HCT116 (cell line): ENCODE results near the gene PRXL2A. TPM values are rescaled to one million over a fixed set of nuclear protein-coding genes. Genes with fewer than 3 reads are reported as not detected.

Source experiments
- ATAC-seq: fragments of 200-7000 bp; cut with Tn5 transposase; 2 replicates; pipeline ENCODE4 v1.9.1; 2020; ENCODE audit warnings: mild to moderate bottlenecking, moderate library complexity
- BruUV-seq: library from RNA; stranded (reverse); fragments of 400-500 nt; replicated peaks from 2 replicates; lab custom pipeline; 2021; lab: Mats Ljungman, UMichigan
- CTCF ChIA-PET: fragments of 300-600 bp; sonication (Branson Sonifier 250); formaldehyde crosslinking; loops from one replicate; lab custom pipeline; 2021; ENCODE audit warnings: antibody characterized with exemption; lab: Charles Lee
- POLR2A ChIA-PET: fragments of 300-600, 350-600 bp; sonication (Branson Sonifier 250); formaldehyde crosslinking; loops from one replicate; lab custom pipeline; 2021; ENCODE audit warnings: antibody characterized with exemption; lab: Charles Lee
- RAD21 ChIA-PET, 2 experiments: fragments of 300-600 bp; sonication (Branson Sonifier 250); formaldehyde crosslinking; loops; one replicate each; lab custom pipeline; 2023; ENCODE audit warnings: low total read pairs in 2 of 2; ENCODE audit not compliant: uncharacterized antibody in 2 of 2, unreplicated experiment in 2 of 2, low non-redundant PET in 1 of 2; lab: Charles Lee
- DNase-seq: peaks from one replicate; pipeline ENCODE4 v3.0.0-alpha.2; 2010; ENCODE audit warnings: low read depth, low spot score
- H2AFZ ChIP-seq: fragments of 200-600 bp; shearing (Covaris generic), sonication (generic); 2 replicates; pipeline ENCODE4 v1.6.1; 2017; ENCODE audit warnings: low read depth, mixed run types, mixed read lengths, antibody characterized with exemption, low read length; ENCODE audit not compliant: poor library complexity, severe bottlenecking
- H3K27ac ChIP-seq: 2 replicates; pipeline ENCODE4 v1.5.1; 2012; ENCODE audit warnings: low read depth, low read length
- H3K27me3 ChIP-seq: fragments of 200-600 bp; sonication (generic); 2 replicates; pipeline ENCODE4 v1.6.1; 2016; ENCODE audit warnings: mixed run types, low read length, mixed read lengths; ENCODE audit not compliant: insufficient read depth
- H3K36me3 ChIP-seq, 2 experiments: fragments of 200-500 bp in 1 of 2; fragments of 200-600 bp in 1 of 2; sonication (Bioruptor generic) in 1 of 2; sonication (generic) in 1 of 2; 2 replicates each; pipeline versions ENCODE4 v1.5.1 to v1.6.1; 2014 to 2016; ENCODE audit warnings: low read length in 2 of 2, inconsistent platforms in 1 of 2, mixed read lengths in 1 of 2, mixed run types in 1 of 2; ENCODE audit not compliant: insufficient read depth in 2 of 2, control insufficient read depth in 1 of 2
- H3K4me1 ChIP-seq, 2 experiments: fragments of 200-600 bp in 1 of 2; sonication (generic) in 1 of 2; 2 replicates each; pipeline versions ENCODE4 v1.5.1 to v1.6.1; 2012 to 2017; ENCODE audit warnings: low read length in 2 of 2, inconsistent platforms in 1 of 2, mild to moderate bottlenecking in 1 of 2, mixed read lengths in 1 of 2, mixed run types in 1 of 2, moderate library complexity in 1 of 2; ENCODE audit not compliant: insufficient read depth in 2 of 2, control insufficient read depth in 1 of 2
- H3K4me2 ChIP-seq: fragments of 200-600 bp; sonication (generic); 2 replicates; pipeline ENCODE4 v1.6.1; 2017; ENCODE audit warnings: mixed run types, low read length, mixed read lengths
- H3K4me3 ChIP-seq, 2 experiments: fragments of 200-600 bp in 1 of 2; sonication (generic) in 1 of 2; replicated peaks in 1 of 2; 2 replicates each; pipeline ENCODE4 v1.5.1; 2011 to 2016; ENCODE audit warnings: low read length in 2 of 2, control low read depth in 1 of 2, low read depth in 1 of 2, mild to moderate bottlenecking in 1 of 2, mixed read lengths in 1 of 2, mixed run types in 1 of 2
- H3K79me2 ChIP-seq: fragments of 200-600 bp; sonication (generic); 2 replicates; pipeline ENCODE4 v1.6.1; 2017; ENCODE audit warnings: mild to moderate bottlenecking, mixed run types, low read length, moderate library complexity, mixed read lengths; ENCODE audit not compliant: insufficient read depth
- H3K9ac ChIP-seq: fragments of 200-600 bp; sonication (generic); 2 replicates; pipeline ENCODE4 v1.6.1; 2016; ENCODE audit warnings: low read length, mixed read lengths
- H3K9me2 ChIP-seq: fragments of 200-600 bp; sonication (generic), shearing (Covaris generic); 2 replicates; pipeline ENCODE4 v1.6.1; 2017; ENCODE audit warnings: mixed run types, mild to moderate bottlenecking, moderate library complexity; ENCODE audit not compliant: insufficient read depth
- H3K9me3 ChIP-seq, 2 experiments: fragments of 200-500 bp in 1 of 2; fragments of 200-600 bp in 1 of 2; sonication (Bioruptor generic) in 1 of 2; sonication (generic) in 1 of 2; 2 replicates each; pipeline ENCODE4 v1.6.1; 2014 to 2017; ENCODE audit warnings: low read length in 2 of 2, mixed read lengths in 2 of 2, inconsistent platforms in 1 of 2, low read depth in 1 of 2, mild to moderate bottlenecking in 1 of 2, mixed run types in 1 of 2, moderate library complexity in 1 of 2; ENCODE audit not compliant: control insufficient read depth in 1 of 2, insufficient read depth in 1 of 2
- H4K20me1 ChIP-seq: fragments of 200-600 bp; sonication (generic), shearing (Covaris generic); 2 replicates; pipeline ENCODE4 v1.6.1; 2017; ENCODE audit warnings: mixed run types, mild to moderate bottlenecking, moderate library complexity; ENCODE audit not compliant: insufficient read depth
- EGR1 ChIP-seq: IDR thresholded peaks from 2 replicates; pipeline ENCODE4 v1.6.1; 2012; ENCODE audit warnings: low read depth
- FOSL1 ChIP-seq: IDR thresholded peaks from 2 replicates; pipeline ENCODE4 v1.6.1; 2012; ENCODE audit warnings: low read depth
- JUND ChIP-seq: IDR thresholded peaks from 2 replicates; pipeline ENCODE4 v1.6.1; 2012
- RAD21 ChIP-seq: IDR thresholded peaks from 2 replicates; pipeline ENCODE4 v1.6.1; 2012; ENCODE audit warnings: low read depth, mild to moderate bottlenecking
- SIN3A ChIP-seq: IDR thresholded peaks from 2 replicates; pipeline ENCODE4 v1.6.1; 2012; ENCODE audit warnings: low read depth
- SP1 ChIP-seq: IDR thresholded peaks from 2 replicates; pipeline ENCODE4 v1.6.1; 2012; ENCODE audit warnings: low read depth
- TCF7L2 ChIP-seq: IDR thresholded peaks from 2 replicates; pipeline ENCODE4 v1.7.0; 2011; ENCODE audit warnings: borderline replicate concordance, inconsistent platforms; ENCODE audit not compliant: insufficient read depth, insufficient read length; ENCODE audit errors: extremely low read depth
- ZFX ChIP-seq: fragments of 450-650 bp; IDR thresholded peaks from 2 replicates; pipeline ENCODE4 v1.6.1; 2017
- intact Hi-C: fragments of 100-400 bp; cut with micrococcal nuclease; formaldehyde crosslinking; loops from 2 replicates; pipeline ENCODE4 v1.10.0; 2022
- total RNA-seq: library from RNA; stranded (reverse); gene quantifications from one replicate; pipeline ENCODE4 v1.2.1, GENCODE V29; 2021; ENCODE audit not compliant: unreplicated experiment
- TF ChIP-seq, protein P1 (sequence below): IDR thresholded peaks from 2 replicates; pipeline ENCODE4 v1.6.1; 2012

PRXL2A gene
- total RNA-seq, 1 experiment from 2014 or later, result 4.9 TPM

DNA sequence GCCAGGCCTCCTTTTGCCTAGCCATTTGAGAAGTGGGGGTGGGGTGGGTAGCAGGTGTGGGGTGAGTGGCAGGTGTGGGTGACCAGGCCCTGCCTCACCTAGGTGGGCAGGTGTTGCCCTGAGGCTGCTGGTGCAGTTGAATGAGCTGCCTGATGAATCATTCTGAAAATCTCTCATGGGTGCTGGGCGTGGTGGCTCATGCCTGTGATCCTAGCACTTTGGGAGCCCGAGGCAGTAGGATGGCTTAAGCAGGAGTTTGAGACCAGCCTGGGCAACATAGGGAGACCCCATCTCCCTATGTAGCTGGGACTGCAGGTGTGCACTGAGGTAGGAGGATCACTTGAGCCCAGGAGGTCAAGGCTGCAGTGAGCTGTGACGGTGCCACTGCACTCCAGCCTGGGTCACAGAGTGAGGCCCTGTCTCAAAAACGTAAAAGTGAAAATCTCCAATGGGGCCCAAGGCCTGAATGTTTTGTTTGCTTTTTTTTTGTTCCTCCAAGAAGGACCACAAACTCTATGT lies 63.4 kb downstream of the PRXL2A start:
- DNase-seq (peak; percentile 56), ATAC-seq (peak; percentile 92)
- peak overlapping the region; percentile 37 for H3K9ac ChIP-seq
- peak overlapping the region; percentile 51 for H3K27ac ChIP-seq
- no peak overlapping the region for H2AFZ ChIP-seq
- peaks cover 4% of the 10 kb centered on the region; the same call in 1 of the 2 replicates for H4K20me1 ChIP-seq
- H3K36me3 ChIP-seq, result peaks cover 0 to 6% of the 10 kb centered on the region in 2 experiments; a peak in 1 of 4 replicates
- H3K4me1 ChIP-seq, result peaks cover 54 to 86% of the 10 kb centered on the region in 2 experiments
- H3K9me3 ChIP-seq, result no peaks in the 10 kb centered on the region
- CTCF ChIA-PET, result interaction anchor here (1.4 to 3.3 kb wide), 4 partner anchors 9 to 33 kb away, joined by 5 to 25 read pairs (median 8); no protein-coding TSS in a partner anchor
- no peaks in the 10 kb centered on the region for H3K9me2 ChIP-seq
- H3K27me3 ChIP-seq, result no peaks in the 10 kb centered on the region
- H3K79me2 ChIP-seq, result peaks cover 99% of the 10 kb centered on the region
- H3K4me3 ChIP-seq, result peak overlapping the region in 1 of 2 experiments; percentile 23; a peak in 1 of 4 replicates
- intact Hi-C loops, result no loop called here
- POLR2A ChIA-PET, result interaction anchor here (1.0 kb wide), 1 partner anchor 11 kb away, joined by 4 read pairs; no protein-coding TSS in a partner anchor
- TF ChIP-seq SP1, result peak; percentile 58; the same call in 1 of the 2 replicates
- TF ChIP-seq, protein P1, sequence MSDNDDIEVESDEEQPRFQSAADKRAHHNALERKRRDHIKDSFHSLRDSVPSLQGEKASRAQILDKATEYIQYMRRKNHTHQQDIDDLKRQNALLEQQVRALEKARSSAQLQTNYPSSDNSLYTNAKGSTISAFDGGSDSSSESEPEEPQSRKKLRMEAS, result peak; percentile 56; the same call in 1 of the 2 replicates
- peak; percentile 40; the same call in 1 of the 2 replicates for TF ChIP-seq SIN3A
- no peak for TF ChIP-seq ZFX
- TF ChIP-seq JUND, result peak; percentile 73
- peak; percentile 34; the same call in 1 of the 2 replicates for TF ChIP-seq EGR1
- no peak for TF ChIP-seq TCF7L2
- peak; percentile 5; the same call in 1 of the 2 replicates for TF ChIP-seq RAD21
- peak; percentile 75 for TF ChIP-seq FOSL1
- no TSS peak for BruUV-seq
- H3K4me2 ChIP-seq, result peak overlapping the region; percentile 69
- RAD21 ChIA-PET, result interaction anchor here in 1 of 2 experiments (1.3 kb wide), 1 partner anchor 34 kb away, joined by 6 read pairs; no protein-coding TSS in a partner anchor
